Measurements from ENCODE around the gene GAREM2.

DNA sequence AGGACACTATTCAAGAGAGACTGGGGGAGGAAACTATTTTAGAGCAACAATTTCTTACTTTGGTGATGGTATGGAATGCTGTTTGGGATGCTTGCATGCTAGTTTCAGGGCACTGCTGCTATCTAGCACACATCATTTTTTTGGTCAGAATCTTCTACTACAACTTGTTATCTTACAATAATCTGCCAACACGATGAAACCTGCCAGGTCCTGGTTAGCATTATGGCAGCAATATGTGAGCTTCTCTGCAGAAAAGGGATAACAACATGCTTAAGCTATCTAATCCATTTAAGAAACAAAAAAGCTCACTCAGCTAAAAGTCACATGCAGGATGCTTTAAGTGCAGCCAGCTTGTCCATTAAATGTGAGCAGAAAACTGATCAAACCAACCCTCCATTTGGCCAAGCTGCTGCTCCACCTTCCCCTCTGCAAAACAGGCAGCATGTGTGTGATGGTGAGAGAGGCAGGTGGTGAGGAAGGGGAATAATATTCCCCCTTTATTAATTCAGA is 30.1 kb downstream of the GAREM2 start:
- no peak for TF ChIP-seq POLR2A (IDR thresholded peaks at IDR 0.05; ENCODE audit: low read length)
- TF ChIP-seq GATA1 (IDR thresholded peaks at IDR 0.05; ENCODE audit: low read depth, low read length): no peak
